SK-N-SH (cell line): ENCODE results near the gene ZIC2. TPM values are rescaled to one million over a fixed set of nuclear protein-coding genes. Genes with fewer than 3 reads are reported as not detected.

Source experiments
- CTCF ChIA-PET: fragments of 300-600, 350-600 bp; formaldehyde crosslinking; extraction: SDS; loops from one replicate; lab custom pipeline; 2021; lab: Yijun Ruan, JAX
- POLR2A ChIA-PET: fragments of 350-600 bp; sonication (Branson Sonifier 250); formaldehyde crosslinking; extraction: SDS; loops from one replicate; lab custom pipeline; 2020; ENCODE audit warnings: antibody characterized with exemption, inconsistent platforms; lab: Yijun Ruan, JAX
- DNase-seq: peaks from one replicate; pipeline ENCODE4 v3.0.0; 2012
- H2AFZ ChIP-seq: fragments of 200-600 bp; sonication (generic); 2 replicates; pipeline ENCODE4 v1.8.1; 2016; ENCODE audit warnings: antibody characterized with exemption, mild to moderate bottlenecking, low read depth
- H3F3A ChIP-seq: fragments of 200-600 bp; sonication (generic); replicated peaks from 2 replicates; pipeline ENCODE3; 2016; ENCODE audit warnings: antibody characterized with exemption, mild to moderate bottlenecking; ENCODE audit not compliant: insufficient read depth
- H3K27ac ChIP-seq, 2 experiments: fragments of 200-500 bp in 1 of 2; fragments of 200-600 bp in 1 of 2; sonication (Bioruptor generic) in 1 of 2; sonication (generic), shearing (Covaris generic) in 1 of 2; 2 replicates each; pipeline versions ENCODE4 v1.5.1 to v1.6.1; 2014 to 2016; ENCODE audit warnings: low read depth in 2 of 2, inconsistent platforms in 1 of 2, low read length in 1 of 2, mild to moderate bottlenecking in 1 of 2, mixed read lengths in 1 of 2
- H3K27me3 ChIP-seq: fragments of 200-600 bp; sonication (generic), shearing (Covaris generic); 2 replicates; pipeline ENCODE4 v1.6.1; 2016; ENCODE audit warnings: mixed run types; ENCODE audit not compliant: insufficient read depth
- H3K36me3 ChIP-seq, 2 experiments: fragments of 200-500 bp in 1 of 2; fragments of 200-600 bp in 1 of 2; sonication (Bioruptor generic) in 1 of 2; sonication (generic) in 1 of 2; replicated peaks in 1 of 2; 2 replicates each; pipeline versions ENCODE3 to v1.5.1; 2014 to 2016; ENCODE audit warnings: low read length in 1 of 2, mild to moderate bottlenecking in 1 of 2; ENCODE audit not compliant: insufficient read depth in 2 of 2, control insufficient read depth in 1 of 2
- H3K4me1 ChIP-seq, 2 experiments: fragments of 200-500 bp in 1 of 2; fragments of 200-600 bp in 1 of 2; sonication (Bioruptor generic) in 1 of 2; sonication (generic), shearing (Covaris generic) in 1 of 2; 2 replicates each; pipeline versions ENCODE4 v1.5.1 to v1.6.1; 2014 to 2016; ENCODE audit warnings: low read depth in 1 of 2, low read length in 1 of 2, mixed run types in 1 of 2; ENCODE audit not compliant: insufficient read depth in 2 of 2, control insufficient read depth in 1 of 2
- H3K4me2 ChIP-seq: fragments of 200-600 bp; sonication (generic), shearing (Covaris generic); 2 replicates; pipeline ENCODE4 v1.6.1; 2017; ENCODE audit warnings: mixed run types
- H3K4me3 ChIP-seq, 2 experiments: fragments of 200-500 bp in 1 of 2; fragments of 200-600 bp in 1 of 2; sonication (Bioruptor generic) in 1 of 2; sonication (generic), shearing (Covaris generic) in 1 of 2; 2 replicates each; pipeline versions ENCODE4 v1.5.1 to v1.8.1; 2014 to 2016; ENCODE audit warnings: low read depth in 2 of 2, inconsistent platforms in 1 of 2, low read length in 1 of 2, mild to moderate bottlenecking in 1 of 2, mixed read lengths in 1 of 2, moderate library complexity in 1 of 2
- H3K79me2 ChIP-seq: fragments of 200-600 bp; sonication (generic); 2 replicates; pipeline ENCODE4 v1.8.1; 2017; ENCODE audit warnings: mild to moderate bottlenecking; ENCODE audit not compliant: insufficient read depth
- H3K9ac ChIP-seq: fragments of 200-600 bp; sonication (generic); 2 replicates; pipeline ENCODE4 v1.6.1; 2017; ENCODE audit warnings: mixed run types
- H3K9me2 ChIP-seq: fragments of 200-600 bp; sonication (generic); 2 replicates; pipeline ENCODE4 v1.6.1; 2017; ENCODE audit warnings: mixed run types
- H3K9me3 ChIP-seq: fragments of 200-600 bp; sonication (generic); 2 replicates; pipeline ENCODE4 v1.6.1; 2017; ENCODE audit warnings: mixed run types, mild to moderate bottlenecking, moderate library complexity
- H4K20me1 ChIP-seq: fragments of 200-600 bp; sonication (generic); 2 replicates; pipeline ENCODE4 v1.6.1; 2017; ENCODE audit warnings: mild to moderate bottlenecking, mixed run types; ENCODE audit not compliant: insufficient read depth
- FOXJ3 ChIP-seq: sonication (generic); formaldehyde crosslinking; IDR thresholded peaks from 2 replicates; pipeline ENCODE4 v1.5.1; 2020; ENCODE audit warnings: mild to moderate bottlenecking, missing genetic modification reagents
- FOXM1 ChIP-seq: IDR thresholded peaks from 2 replicates; pipeline ENCODE4 v1.4.0; 2012; ENCODE audit warnings: low read depth, mild to moderate bottlenecking
- MAX ChIP-seq: IDR thresholded peaks from 2 replicates; pipeline ENCODE4 v1.4.0; 2012; ENCODE audit warnings: low read depth
- POLR2AphosphoS5 ChIP-seq: IDR thresholded peaks from 2 replicates; pipeline ENCODE4 v1.6.1; 2012; ENCODE audit warnings: low read depth, low read length
- SIN3A ChIP-seq: IDR thresholded peaks from 2 replicates; pipeline ENCODE4 v1.6.1; 2012; ENCODE audit warnings: low read depth, mild to moderate bottlenecking, low read length, moderate library complexity, borderline replicate concordance
- ZBTB33 ChIP-seq: IDR thresholded peaks from 2 replicates; pipeline ENCODE4 v1.4.0; 2012; ENCODE audit warnings: low read depth, borderline replicate concordance
- WGBS: methylation state at CpG from one replicate; pipeline ENCODE4 v1.1.6; 2017; ENCODE audit warnings: low lambda C conversion rate; 5-methylcytosine and 5-hydroxymethylcytosine counted together
- polyA plus RNA-seq, 3 experiments: library from polyadenylated mRNA; depleted of rRNA; stranded (reverse); fragments of >200 nt; gene quantifications; 2 replicates each; pipeline ENCODE4 v1.2.3, GENCODE V29; 2012

ZIC2 gene
- polyA plus RNA-seq, 1 of the 3 experiments (the other 2 are of a cell fraction): not detected

DNA sequence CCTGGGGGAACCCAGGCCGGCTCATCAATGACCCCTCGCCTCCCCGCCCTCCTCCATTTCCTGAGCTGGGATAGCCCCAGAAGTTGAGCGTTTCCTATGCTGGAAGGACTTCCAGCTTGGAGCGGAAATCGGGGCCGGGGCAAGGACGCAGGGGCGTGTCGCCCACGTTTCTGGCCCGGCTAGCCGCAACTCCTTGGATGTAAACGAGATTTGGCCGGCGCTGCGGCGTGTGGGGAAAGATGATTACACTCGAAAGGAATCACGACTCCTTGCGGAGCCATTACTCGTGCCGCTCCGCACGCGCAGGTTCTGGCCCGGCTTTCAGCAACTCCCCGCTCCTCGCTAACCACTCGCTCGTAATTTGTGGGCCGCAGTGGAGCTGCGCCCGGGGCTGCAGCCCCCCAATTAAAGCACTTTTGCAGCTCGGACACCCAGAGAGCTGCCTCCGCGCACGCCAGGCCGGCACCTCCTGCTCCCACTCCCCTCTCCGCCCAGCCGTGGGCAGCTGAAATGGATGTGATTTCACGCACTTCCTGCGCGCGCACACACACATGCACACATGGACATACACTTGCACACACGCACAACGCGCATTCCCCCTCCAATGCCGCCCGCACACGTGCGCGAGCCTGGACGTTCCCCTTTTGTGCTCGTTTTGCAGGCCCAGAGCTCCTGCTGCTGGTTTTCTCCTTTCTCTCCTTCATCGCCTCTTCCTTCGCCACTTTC is 25.7 kb upstream of the ZIC2 start:
- no peaks in the 10 kb centered on the region for H3K9me3 ChIP-seq
- CTCF ChIA-PET: no interaction called here
- H3K4me2 ChIP-seq: peak overlapping the region; percentile 38; the same call in 1 of the 2 replicates
- DNase-seq: no peak
- H3K27ac ChIP-seq: no peak overlapping the region
- no peaks in the 10 kb centered on the region for H3K79me2 ChIP-seq
- no peak overlapping the region for H3K4me3 ChIP-seq
- peaks cover 0 to 5% of the 10 kb centered on the region in 2 experiments; a peak in 1 of 4 replicates for H3K4me1 ChIP-seq
- POLR2A ChIA-PET: no interaction called here
- H3K9me2 ChIP-seq: no peaks in the 10 kb centered on the region
- peaks cover 98% of the 10 kb centered on the region for H3K27me3 ChIP-seq
- H2AFZ ChIP-seq: no peak overlapping the region
- no peak for TF ChIP-seq ZBTB33
- TF ChIP-seq FOXM1: no peak
- TF ChIP-seq, all 33 proteins: peak for 0
- 14% methylated on average over 37 of the region's 57 CpGs for WGBS
- Histone ChIP-seq H3K9ac (no peak overlapping the region), H3F3A (no peaks in the 10 kb centered on the region), H4K20me1 (no peaks in the 10 kb centered on the region), H3K36me3 (no peaks in the 10 kb centered on the region)

- Histone ChIP-seq H3K4me2 (peak overlapping the region; percentile 38; the same call in 1 of the 2 replicates), H3K36me3 (no peaks in the 10 kb centered on the region), H3K9me2 (no peaks in the 10 kb centered on the region), H3K4me3 (no peak overlapping the region), H2AFZ (no peak overlapping the region)
- POLR2A ChIA-PET: no interaction called here
- TF ChIP-seq MAX: no peak
- no peak for TF ChIP-seq SIN3A
- no peak for TF ChIP-seq POLR2AphosphoS5
- TF ChIP-seq FOXJ3 (CRISPR knock-in tag): no peak
- TF ChIP-seq, all 33 proteins: peak for 0
- Histone ChIP-seq H3F3A (no peaks in the 10 kb centered on the region), H3K9me3 (no peaks in the 10 kb centered on the region), H3K27ac (no peak overlapping the region), H4K20me1 (no peaks in the 10 kb centered on the region), H3K9ac (no peak overlapping the region), H3K79me2 (no peaks in the 10 kb centered on the region), H3K27me3 (peaks cover 98% of the 10 kb centered on the region), H3K4me1 (peaks cover 0 to 5% of the 10 kb centered on the region in 2 experiments; a peak in 1 of 4 replicates)
- CTCF ChIA-PET: interaction anchor here (0.9 to 2.0 kb wide), 3 partner anchors 21 to 554 kb away, joined by 3 to 9 read pairs (median 3); no protein-coding TSS in a partner anchor
- DNase-seq: peak; percentile 54
- 17% methylated on average over 49 of the region's 68 CpGs for WGBS
Measured at GRCh38 chr13:99956473-99957349, 24.9 kb upstream of the ZIC2 start.
